T-helper 2 cell (primary cell): Measurements from ENCODE around the gene ACP5.
A peak's percentile ranks its signal among the peaks of the same experiment; 100 is the strongest.
"Not testable (repeated sequence)": the region's sequence is repeated elsewhere in the genome, so short reads cannot be mapped to it uniquely, and the experiment has no call there.

Source experiments
- DNase-seq, 5 experiments: peaks; one replicate each; pipeline versions ENCODE4 v3.0.0 to v3.0.0-alpha.2; 2012 to 2022
- total RNA-seq, 2 donors: gene quantifications; one replicate each; lab custom pipeline; 2026; lab: John Stamatoyannopoulos, UW

The ACP5 gene
- total RNA-seq = 7.2 to 14.7 reads per million in 2 donors

- no peak for DNase-seq
These were observed at the start of gene ACP5 for GRCh38 chr19:11577451-11578257. TSS of gene ACP5 (minus strand) at chr19:11577645. CDS start at chr19:11577317, 328 bp downstream.

GRCh38 chr19:11626252-11626651 is 48.8 kb upstream of the ACP5 start:
- no peak for DNase-seq

- DNase-seq = no peak
These were observed 46.6 kb upstream of the ACP5 start for GRCh38 chr19:11624069-11624463.

- DNase-seq = not testable (repeated sequence)
These were observed 45.0 kb upstream of the ACP5 start for GRCh38 chr19:11622401-11622800.

GRCh38 chr19:11620553-11620952 is 43.1 kb upstream of the ACP5 start:
- no peak for DNase-seq

- DNase-seq = peak in 1 of 5 experiments; percentile 11
These were observed 40.0 kb upstream of the ACP5 start for GRCh38 chr19:11617180-11618062.

GRCh38 chr19:11612816-11613511 is 35.5 kb upstream of the ACP5 start:
- no peak for DNase-seq

GRCh38 chr19:11611730-11612129 is 34.3 kb upstream of the ACP5 start:
- DNase-seq = no peak

- DNase-seq = no peak
These were observed 29.0 kb upstream of the ACP5 start for GRCh38 chr19:11606484-11606883.

GRCh38 chr19:11599704-11600103 is 22.3 kb upstream of the ACP5 start:
- not testable (repeated sequence) for DNase-seq

GRCh38 chr19:11598746-11599145 is 21.3 kb upstream of the ACP5 start:
- DNase-seq = no peak

- no peak for DNase-seq
These were observed 20.6 kb upstream of the ACP5 start for GRCh38 chr19:11598103-11598483.

GRCh38 chr19:11597202-11598102 is 20.0 kb upstream of the ACP5 start, which contains the start of gene ZNF627:
TSS of gene ZNF627 (plus strand) at chr19:11597483. CDS start at chr19:11597628, 145 bp downstream.
- DNase-seq = peak; percentile 89 to 99 (median 97)

- no peak for DNase-seq
These were observed 18.7 kb upstream of the ACP5 start for GRCh38 chr19:11596156-11596555.

- DNase-seq = no peak
These were observed 16.6 kb upstream of the ACP5 start for GRCh38 chr19:11594084-11594483.

GRCh38 chr19:11587975-11588631 is 10.7 kb upstream of the ACP5 start:
- no peak for DNase-seq

- peak; percentile 50 to 77 (median 63) for DNase-seq
These were observed 10.0 kb upstream of the ACP5 start for GRCh38 chr19:11587302-11587974.

- no peak for DNase-seq
These were observed 8.9 kb upstream of the ACP5 start for GRCh38 chr19:11586331-11586730.

GRCh38 chr19:11581740-11582139 is 4.3 kb upstream of the ACP5 start:
- DNase-seq = peak in 2 of 5 experiments; percentile 8 to 85

- DNase-seq = no peak
These were observed 2.7 kb upstream of the ACP5 start for GRCh38 chr19:11580116-11580515.
